HL-60 (cell line): Measurements from ENCODE around the gene MAP4K5.

Experiments
- DNase-seq, 2 experiments: peaks; one replicate each; pipeline ENCODE4 v3.0.0-alpha.2; 2010 to 2020; ENCODE audit warnings: low read depth in 1 of 2, low spot score in 1 of 2
- H3K27ac ChIP-seq: fragments of 250-450 bp; sonication (Bioruptor Pico); replicated peaks from 2 replicates; pipeline ENCODE4 v1.5.1; 2020; ENCODE audit warnings: mild to moderate bottlenecking, moderate library complexity
- H3K27me3 ChIP-seq: fragments of 250-450 bp; sonication (Bioruptor Pico); 2 replicates; pipeline ENCODE4 v1.5.1; 2021; ENCODE audit warnings: mild to moderate bottlenecking, moderate library complexity; ENCODE audit not compliant: insufficient read depth, poor library complexity, severe bottlenecking
- H3K4me3 ChIP-seq: replicated peaks from 2 replicates; pipeline ENCODE4 v1.5.1; 2011; ENCODE audit warnings: mild to moderate bottlenecking, control low read depth, low read length; ENCODE audit not compliant: insufficient read depth
- GABPA ChIP-seq: IDR thresholded peaks from 2 replicates; pipeline ENCODE4 v1.6.1; 2012; ENCODE audit warnings: low read depth
- POLR2AphosphoS5 ChIP-seq: IDR thresholded peaks from 2 replicates; pipeline ENCODE4 v1.6.1; 2012; ENCODE audit warnings: low read depth
- SPI1 ChIP-seq: IDR thresholded peaks from 2 replicates; pipeline ENCODE4 v1.6.1; 2012; ENCODE audit warnings: low read depth, mild to moderate bottlenecking, borderline replicate concordance
- TF ChIP-seq, protein P1 (sequence below): IDR thresholded peaks from 2 replicates; pipeline ENCODE4 v1.6.1; 2012; ENCODE audit warnings: low read depth; ENCODE audit not compliant: insufficient replicate concordance
- TF ChIP-seq, protein P2 (sequence below): IDR thresholded peaks from one replicate; pipeline ENCODE4 v1.5.1; 2011; ENCODE audit warnings: low read length, control low read depth, inconsistent platforms; ENCODE audit not compliant: insufficient read depth

The MAP4K5 gene

DNA sequence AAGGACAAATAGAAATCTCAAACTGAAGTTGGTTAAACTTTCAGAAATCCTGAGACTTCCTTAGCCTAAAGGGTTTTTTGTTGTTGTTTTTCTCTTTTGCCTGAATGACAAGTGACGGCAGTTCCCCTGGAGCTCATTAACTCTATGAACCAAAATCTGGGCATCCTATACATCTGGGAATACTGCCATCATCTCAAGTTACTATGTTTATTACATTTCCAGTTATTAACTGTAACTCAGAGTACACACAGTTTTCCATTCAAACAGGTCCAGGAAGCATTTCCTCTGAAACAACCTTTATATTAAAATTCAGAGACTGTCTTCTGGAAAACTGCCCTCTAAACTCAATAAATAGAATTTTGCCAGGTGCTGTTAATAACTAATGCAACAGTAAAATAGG is 80.1 kb downstream of the MAP4K5 start:
- DNase-seq: no peak
- TF ChIP-seq, protein P1, sequence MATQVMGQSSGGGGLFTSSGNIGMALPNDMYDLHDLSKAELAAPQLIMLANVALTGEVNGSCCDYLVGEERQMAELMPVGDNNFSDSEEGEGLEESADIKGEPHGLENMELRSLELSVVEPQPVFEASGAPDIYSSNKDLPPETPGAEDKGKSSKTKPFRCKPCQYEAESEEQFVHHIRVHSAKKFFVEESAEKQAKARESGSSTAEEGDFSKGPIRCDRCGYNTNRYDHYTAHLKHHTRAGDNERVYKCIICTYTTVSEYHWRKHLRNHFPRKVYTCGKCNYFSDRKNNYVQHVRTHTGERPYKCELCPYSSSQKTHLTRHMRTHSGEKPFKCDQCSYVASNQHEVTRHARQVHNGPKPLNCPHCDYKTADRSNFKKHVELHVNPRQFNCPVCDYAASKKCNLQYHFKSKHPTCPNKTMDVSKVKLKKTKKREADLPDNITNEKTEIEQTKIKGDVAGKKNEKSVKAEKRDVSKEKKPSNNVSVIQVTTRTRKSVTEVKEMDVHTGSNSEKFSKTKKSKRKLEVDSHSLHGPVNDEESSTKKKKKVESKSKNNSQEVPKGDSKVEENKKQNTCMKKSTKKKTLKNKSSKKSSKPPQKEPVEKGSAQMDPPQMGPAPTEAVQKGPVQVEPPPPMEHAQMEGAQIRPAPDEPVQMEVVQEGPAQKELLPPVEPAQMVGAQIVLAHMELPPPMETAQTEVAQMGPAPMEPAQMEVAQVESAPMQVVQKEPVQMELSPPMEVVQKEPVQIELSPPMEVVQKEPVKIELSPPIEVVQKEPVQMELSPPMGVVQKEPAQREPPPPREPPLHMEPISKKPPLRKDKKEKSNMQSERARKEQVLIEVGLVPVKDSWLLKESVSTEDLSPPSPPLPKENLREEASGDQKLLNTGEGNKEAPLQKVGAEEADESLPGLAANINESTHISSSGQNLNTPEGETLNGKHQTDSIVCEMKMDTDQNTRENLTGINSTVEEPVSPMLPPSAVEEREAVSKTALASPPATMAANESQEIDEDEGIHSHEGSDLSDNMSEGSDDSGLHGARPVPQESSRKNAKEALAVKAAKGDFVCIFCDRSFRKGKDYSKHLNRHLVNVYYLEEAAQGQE: no peak
- no peak overlapping the region for H3K27ac ChIP-seq

DNA sequence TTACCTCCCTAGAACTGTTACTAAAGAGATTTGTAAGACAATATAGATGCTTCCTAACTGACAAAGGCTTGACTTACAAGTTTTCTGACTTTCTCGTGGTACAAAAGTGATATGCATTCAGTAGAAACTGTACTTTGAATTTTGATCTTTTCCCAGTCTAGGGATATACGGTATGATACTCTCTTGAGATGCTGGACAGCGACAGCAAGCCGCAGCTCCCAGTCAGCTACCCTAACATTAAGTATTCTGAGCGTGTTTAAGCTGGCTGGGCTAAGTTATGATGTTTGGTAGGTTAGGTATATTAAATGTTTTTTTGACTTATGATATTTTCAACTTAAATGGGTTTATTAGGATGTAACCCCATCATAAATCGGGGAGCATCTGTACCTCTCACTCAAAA is 80.5 kb downstream of the MAP4K5 start:
- H3K27ac ChIP-seq: no peak overlapping the region
- no peak overlapping the region for H3K4me3 ChIP-seq
- DNase-seq: no peak
- TF ChIP-seq GABPA: no peak
- TF ChIP-seq, protein P2, sequence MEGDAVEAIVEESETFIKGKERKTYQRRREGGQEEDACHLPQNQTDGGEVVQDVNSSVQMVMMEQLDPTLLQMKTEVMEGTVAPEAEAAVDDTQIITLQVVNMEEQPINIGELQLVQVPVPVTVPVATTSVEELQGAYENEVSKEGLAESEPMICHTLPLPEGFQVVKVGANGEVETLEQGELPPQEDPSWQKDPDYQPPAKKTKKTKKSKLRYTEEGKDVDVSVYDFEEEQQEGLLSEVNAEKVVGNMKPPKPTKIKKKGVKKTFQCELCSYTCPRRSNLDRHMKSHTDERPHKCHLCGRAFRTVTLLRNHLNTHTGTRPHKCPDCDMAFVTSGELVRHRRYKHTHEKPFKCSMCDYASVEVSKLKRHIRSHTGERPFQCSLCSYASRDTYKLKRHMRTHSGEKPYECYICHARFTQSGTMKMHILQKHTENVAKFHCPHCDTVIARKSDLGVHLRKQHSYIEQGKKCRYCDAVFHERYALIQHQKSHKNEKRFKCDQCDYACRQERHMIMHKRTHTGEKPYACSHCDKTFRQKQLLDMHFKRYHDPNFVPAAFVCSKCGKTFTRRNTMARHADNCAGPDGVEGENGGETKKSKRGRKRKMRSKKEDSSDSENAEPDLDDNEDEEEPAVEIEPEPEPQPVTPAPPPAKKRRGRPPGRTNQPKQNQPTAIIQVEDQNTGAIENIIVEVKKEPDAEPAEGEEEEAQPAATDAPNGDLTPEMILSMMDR: no peak
- no peak for TF ChIP-seq SPI1
- TF ChIP-seq, protein P1: peak; percentile 82
- H3K27me3 ChIP-seq: no peaks in the 10 kb centered on the region

More for the DNA sequence above, 80.1 kb downstream of the MAP4K5 start:
- H3K4me3 ChIP-seq: no peak overlapping the region
- H3K27me3 ChIP-seq: no peaks in the 10 kb centered on the region

DNA sequence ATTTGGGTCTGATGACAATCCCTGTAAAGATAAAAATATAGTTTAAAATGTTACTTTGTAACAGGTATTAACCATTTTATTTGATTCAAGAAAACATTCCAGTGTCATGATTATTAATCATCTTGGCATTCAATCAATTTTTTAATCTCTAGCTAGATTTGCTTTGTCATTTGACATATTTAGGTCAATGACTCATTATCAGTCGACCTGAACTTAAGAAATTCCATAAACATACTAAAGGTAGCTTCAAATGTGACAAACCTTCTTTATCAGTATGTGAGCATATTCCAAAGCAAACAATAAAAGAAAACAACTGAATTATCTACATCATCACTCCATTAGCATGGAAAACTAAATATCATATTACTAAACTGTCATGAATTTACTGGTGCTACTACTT is 84.9 kb downstream of the MAP4K5 start:
- H3K27ac ChIP-seq: no peak overlapping the region
- no peak for DNase-seq
- TF ChIP-seq, protein P1: no peak
- TF ChIP-seq GABPA: no peak
- TF ChIP-seq SPI1: no peak
- TF ChIP-seq, protein P2: no peak
- TF ChIP-seq POLR2AphosphoS5: no peak
- no peak overlapping the region for H3K4me3 ChIP-seq
- H3K27me3 ChIP-seq: no peaks in the 10 kb centered on the region

DNA sequence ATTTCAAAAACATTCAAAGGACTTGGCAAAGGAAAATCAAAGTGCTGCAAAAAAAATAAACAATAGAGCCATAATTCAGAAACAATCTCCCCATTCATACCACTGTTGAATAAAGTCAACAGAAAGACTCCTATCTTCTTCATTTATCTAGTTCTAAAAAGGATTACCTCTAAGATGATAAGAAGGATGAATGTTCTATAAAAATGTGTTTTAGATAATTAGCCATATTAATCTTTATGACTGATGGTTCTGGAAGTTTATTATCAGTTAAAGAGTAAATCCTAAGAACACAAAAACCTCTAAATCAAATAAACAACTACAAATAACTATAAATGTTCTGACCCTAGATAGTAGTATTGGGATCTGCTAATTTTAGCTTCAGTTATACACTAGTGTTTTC is 97.8 kb downstream of the MAP4K5 start:
- TF ChIP-seq, protein P1: no peak
- TF ChIP-seq SPI1 (no peak), POLR2AphosphoS5 (no peak), GABPA (no peak)
- TF ChIP-seq, protein P2: no peak
- Histone ChIP-seq H3K27me3 (no peaks in the 10 kb centered on the region), H3K4me3 (no peak overlapping the region), H3K27ac (no peak overlapping the region)
- DNase-seq: no peak
